Measurements from ENCODE around the gene LRRC9.

DNA sequence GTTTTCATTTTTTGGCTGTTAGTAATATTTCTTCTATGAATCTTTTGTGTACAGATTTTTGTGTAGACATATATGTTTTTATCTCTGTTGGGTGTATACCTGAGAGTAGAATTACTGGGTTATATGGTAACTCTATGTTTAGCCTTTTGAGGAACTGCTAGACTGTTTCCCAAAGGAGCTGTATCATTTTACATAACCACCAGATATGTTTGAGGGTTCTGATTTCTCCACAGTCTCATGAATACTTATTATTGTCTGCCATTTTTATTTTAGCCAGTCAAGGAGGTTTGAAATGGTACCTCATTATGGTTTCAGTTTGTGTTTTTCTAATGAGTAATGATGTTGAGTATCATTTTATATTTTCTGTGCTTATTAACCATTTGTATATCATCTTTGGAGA lies 173.7 kb downstream of the LRRC9 start:
- TF ChIP-seq, protein P1, sequence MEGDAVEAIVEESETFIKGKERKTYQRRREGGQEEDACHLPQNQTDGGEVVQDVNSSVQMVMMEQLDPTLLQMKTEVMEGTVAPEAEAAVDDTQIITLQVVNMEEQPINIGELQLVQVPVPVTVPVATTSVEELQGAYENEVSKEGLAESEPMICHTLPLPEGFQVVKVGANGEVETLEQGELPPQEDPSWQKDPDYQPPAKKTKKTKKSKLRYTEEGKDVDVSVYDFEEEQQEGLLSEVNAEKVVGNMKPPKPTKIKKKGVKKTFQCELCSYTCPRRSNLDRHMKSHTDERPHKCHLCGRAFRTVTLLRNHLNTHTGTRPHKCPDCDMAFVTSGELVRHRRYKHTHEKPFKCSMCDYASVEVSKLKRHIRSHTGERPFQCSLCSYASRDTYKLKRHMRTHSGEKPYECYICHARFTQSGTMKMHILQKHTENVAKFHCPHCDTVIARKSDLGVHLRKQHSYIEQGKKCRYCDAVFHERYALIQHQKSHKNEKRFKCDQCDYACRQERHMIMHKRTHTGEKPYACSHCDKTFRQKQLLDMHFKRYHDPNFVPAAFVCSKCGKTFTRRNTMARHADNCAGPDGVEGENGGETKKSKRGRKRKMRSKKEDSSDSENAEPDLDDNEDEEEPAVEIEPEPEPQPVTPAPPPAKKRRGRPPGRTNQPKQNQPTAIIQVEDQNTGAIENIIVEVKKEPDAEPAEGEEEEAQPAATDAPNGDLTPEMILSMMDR (IDR thresholded peaks at IDR 0.05) = no peak
- TF ChIP-seq POLR2A (IDR thresholded peaks at IDR 0.05) = no peak

Data from heart left ventricle (tissue), 13 donors.